Colon (tissue), 2 donors: ENCODE measurements around the gene KLRF2.

ENCODE experiments used
- FAIRE-seq: peaks from 2 replicates; lab custom pipeline; 2012; peaks lifted over from hg19 to GRCh38; lab: Jason Lieb, UNC
- donor health status: control.
- donor health status: control.

The KLRF2 gene

DNA sequence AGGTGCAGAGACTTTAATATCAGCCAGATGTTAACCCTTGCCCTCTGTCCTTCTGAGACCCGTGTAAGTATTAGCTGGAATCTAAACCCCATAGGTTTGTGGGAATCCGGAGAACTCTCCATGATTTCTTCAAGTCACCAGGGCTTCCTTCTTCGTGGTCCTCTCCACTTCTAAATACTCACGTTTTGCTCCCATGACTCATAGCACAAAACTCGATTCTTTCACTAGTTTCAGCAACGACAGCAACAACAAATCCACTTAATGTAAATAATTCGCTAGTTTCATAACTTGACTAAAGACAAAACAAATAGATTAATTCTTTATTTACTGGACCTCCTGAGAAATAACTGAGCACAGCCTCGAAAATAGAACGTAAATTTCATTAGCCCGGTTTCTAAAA, 55.3 kb downstream of the KLRF2 start:
- FAIRE-seq = no peak

DNA sequence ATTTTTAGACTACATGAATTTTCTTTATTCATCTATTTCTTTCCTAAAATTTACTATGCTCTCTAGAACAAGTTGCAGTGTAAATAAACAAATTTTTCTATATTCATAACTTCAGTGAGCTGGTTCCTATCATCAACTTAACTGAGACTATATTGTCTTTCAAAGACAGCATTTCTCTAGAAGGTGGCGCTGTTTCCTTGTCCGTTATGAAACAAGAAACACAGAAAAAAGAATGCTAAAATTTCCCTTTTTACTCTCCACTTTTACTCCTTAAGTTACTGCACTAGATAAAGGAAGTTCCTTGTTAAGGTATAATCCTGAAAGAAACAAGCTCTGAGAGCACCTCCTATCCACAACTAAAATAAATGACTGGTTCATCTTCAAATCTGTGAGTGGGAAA, 59.1 kb downstream of the KLRF2 start:
- FAIRE-seq = no peak

DNA sequence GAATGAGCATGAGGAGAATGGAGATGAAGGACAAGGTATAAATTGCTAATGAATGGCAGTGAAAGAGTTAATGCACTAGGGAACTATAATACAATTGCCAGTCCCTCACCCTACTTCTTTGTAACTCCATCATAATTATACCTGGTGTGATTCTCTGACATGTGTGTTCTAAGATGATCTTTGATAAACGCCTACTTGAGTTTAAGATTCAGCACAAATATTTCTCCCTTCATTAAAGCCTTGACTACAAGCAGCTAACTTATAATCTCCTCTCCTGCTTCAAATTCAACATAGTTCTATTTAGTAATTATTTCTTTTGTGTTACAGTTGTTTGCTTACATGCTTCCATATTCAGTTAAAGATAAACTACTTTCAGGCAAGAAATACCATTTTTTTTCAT, 60.5 kb downstream of the KLRF2 start:
- no peak for FAIRE-seq

DNA sequence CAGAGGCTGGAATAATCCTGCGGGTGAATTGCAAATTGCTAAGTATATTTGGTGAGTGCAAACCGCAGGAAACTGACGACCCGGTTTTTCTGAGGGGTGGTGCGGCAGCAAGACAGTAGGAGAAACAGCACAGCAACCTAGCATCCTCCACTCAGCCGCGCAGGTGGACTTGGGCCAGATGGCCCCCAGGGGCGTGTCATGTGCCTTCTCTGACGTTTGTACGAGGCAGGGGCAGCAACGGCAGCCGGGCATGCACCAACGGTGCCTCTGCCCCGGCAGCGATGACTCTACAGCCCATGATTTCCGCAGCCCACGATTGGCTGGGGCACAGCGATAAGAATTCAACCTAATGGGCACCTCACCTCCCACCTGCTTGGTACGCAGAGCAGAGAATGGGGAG, 62.0 kb downstream of the KLRF2 start:
- FAIRE-seq = no peak

DNA sequence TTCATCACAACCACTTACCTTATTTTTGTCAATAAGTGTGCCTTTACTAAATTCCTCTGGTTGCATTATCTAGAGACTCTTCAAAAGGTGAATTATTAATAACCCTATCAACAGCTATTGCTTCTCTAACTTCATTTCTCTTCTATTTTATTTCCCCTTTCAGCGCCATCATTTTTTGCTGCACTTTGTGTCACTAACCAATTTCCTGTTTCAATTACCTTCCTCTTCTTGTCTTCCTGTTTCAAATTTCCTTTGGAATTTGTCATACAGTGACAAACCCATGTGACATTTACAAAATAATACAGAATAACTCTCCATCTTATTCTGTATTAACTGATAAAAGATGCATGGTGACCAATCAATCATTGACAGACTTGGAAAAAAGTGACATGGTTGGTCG, 63.1 kb downstream of the KLRF2 start:
- FAIRE-seq = no peak
